Measurements from ENCODE around the gene PGA4.
"Not testable (repeated sequence)": the region's sequence is repeated elsewhere in the genome, so short reads cannot be mapped to it uniquely, and the experiment has no call there.

PGA4 gene

DNA sequence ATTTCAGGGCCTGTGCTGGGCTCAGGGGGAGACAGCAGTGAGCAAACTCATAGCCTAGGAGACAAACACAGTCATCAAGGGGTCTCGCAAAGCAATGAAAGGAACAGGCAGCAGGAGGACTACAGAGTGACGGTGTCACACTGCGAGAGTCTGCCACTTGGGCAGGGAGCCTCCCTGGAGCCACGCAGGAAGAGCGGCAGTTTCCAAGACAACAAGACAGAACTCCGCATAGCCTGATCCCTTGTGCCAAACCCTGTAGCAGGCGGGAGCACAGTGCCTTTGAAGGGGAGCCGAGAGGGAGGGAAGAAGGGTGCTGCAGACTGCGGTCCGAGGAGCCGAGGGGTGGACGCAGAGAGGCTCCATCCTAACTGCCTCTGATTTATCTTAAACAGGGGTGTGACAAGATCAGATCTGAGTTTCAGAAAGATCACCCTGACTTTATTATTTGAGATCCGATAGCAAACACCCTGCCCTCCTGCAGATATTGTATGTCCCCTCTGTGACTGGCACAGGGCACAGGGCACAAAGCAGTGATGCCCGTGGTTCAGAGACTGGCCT, 17.6 kb upstream of the PGA4 start:
- DNase-seq = not testable (repeated sequence)

DNA sequence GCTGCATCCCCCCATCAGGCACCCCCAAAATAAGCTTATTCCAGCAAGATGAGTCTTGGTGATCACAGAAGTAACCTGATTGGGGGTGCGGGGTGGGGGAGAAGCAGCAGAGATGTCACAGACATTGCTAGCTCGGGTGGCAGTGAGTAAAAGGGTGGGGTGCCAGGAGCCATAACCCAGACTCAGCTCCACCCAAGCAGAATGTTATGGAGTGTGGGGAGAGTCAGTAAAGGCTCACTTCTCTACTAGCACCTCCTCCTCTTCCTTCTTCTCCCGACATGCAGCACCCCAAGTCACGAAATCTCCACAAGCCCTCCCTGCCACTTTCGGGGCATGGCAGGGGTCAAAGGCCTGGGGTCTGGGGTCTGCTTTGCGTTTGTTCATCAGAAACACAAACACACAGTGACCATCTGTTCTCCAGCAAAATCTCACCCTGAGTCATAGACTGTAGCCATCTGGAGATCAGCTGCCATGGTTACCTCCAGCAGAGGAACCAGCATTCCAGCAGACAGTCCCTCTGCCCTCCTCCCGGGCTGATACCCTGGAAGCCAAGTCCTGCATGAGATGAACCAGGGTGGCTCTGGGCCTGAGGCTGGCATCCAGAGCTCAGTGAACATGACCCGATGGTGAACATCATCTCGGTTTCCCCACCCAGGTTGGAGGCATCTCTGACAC, 14.4 kb upstream of the PGA4 start:
- DNase-seq = not testable (repeated sequence)

- not testable (repeated sequence) for DNase-seq
Observed at GRCh38 chr11:61210629-61211028, 11.5 kb upstream of the PGA4 start.

GRCh38 chr11:61211327-61211952, 10.7 kb upstream of the PGA4 start:
- not testable (repeated sequence) for DNase-seq

- DNase-seq = not testable (repeated sequence)
Observed at GRCh38 chr11:61212202-61212601, 9.9 kb upstream of the PGA4 start.

- not testable (repeated sequence) for DNase-seq
Observed at GRCh38 chr11:61213711-61214324, 8.3 kb upstream of the PGA4 start.

- DNase-seq = not testable (repeated sequence)
Observed at GRCh38 chr11:61218306-61218705, 3.8 kb upstream of the PGA4 start.

GRCh38 chr11:61219016-61219415, 3.1 kb upstream of the PGA4 start:
- not testable (repeated sequence) for DNase-seq

DNA sequence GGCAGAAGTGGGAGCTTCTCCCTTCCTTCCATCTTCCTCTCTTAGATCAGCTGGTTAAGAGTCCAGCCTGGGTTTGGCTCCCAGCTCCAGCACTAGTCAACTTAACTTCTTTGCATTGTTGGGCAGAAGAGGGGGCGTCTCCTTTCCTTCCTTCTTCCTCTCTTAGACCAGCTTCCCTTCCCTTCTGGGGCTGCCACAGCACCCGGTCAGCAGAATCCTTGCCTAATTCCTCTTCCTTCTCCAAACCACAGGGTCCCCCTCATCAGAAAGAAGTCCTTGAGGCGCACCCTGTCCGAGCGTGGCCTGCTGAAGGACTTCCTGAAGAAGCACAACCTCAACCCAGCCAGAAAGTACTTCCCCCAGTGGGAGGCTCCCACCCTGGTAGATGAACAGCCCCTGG, 545 bp downstream of the PGA4 start:
- not testable (repeated sequence) for DNase-seq

DNA sequence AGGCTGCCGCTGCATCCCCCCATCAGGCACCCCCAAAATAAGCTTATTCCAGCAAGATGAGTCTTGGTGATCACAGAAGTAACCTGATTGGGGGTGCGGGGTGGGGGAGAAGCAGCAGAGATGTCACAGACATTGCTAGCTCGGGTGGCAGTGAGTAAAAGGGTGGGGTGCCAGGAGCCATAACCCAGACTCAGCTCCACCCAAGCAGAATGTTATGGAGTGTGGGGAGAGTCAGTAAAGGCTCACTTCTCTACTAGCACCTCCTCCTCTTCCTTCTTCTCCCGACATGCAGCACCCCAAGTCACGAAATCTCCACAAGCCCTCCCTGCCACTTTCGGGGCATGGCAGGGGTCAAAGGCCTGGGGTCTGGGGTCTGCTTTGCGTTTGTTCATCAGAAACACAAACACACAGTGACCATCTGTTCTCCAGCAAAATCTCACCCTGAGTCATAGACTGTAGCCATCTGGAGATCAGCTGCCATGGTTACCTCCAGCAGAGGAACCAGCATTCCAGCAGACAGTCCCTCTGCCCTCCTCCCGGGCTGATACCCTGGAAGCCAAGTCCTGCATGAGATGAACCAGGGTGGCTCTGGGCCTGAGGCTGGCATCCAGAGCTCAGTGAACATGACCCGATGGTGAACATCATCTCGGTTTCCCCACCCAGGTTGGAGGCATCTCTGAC, 4.5 kb downstream of the PGA4 start:
- not testable (repeated sequence) for DNase-seq

GRCh38 chr11:61229458-61229857, 7.3 kb downstream of the PGA4 start:
- not testable (repeated sequence) for DNase-seq

DNA sequence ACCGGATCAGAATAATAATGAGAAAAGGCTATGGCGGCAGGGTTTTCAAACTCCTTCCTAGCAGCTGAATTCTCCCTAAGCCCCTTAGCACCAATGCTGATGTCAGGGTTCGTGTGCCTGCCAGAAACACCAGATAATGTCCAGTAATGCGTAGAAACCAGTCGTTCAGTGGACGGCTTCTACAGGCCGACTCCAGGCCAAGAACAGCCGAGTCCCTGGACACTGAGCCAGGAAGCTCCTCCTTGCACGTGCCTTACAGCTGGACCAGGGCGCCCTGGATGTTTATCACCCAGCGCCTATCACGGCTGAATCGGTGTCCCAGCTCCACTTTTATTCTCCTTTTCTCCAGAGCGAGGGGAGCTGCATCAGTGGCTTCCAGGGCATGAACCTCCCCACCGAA, 8.9 kb downstream of the PGA4 start:
- not testable (repeated sequence) for DNase-seq

GRCh38 chr11:61231585-61231984, 9.4 kb downstream of the PGA4 start:
- not testable (repeated sequence) for DNase-seq

- not testable (repeated sequence) for DNase-seq
Observed at GRCh38 chr11:61232548-61233145, 10.5 kb downstream of the PGA4 start.

- not testable (repeated sequence) for DNase-seq
Observed at GRCh38 chr11:61237130-61237529, 15.0 kb downstream of the PGA4 start.

GRCh38 chr11:61240288-61240687, 18.1 kb downstream of the PGA4 start:
- DNase-seq = not testable (repeated sequence)

GRCh38 chr11:61240875-61241274, 18.7 kb downstream of the PGA4 start, which contains the start of gene PGA5:
Gene PGA5, plus strand, starts transcription at chr11:61241175. Its CDS starts 52 bp downstream, at chr11:61241227.
- DNase-seq = not testable (repeated sequence)

- not testable (repeated sequence) for DNase-seq
Observed at GRCh38 chr11:61241526-61241925, 19.4 kb downstream of the PGA4 start.

GRCh38 chr11:61245284-61245964, 23.3 kb downstream of the PGA4 start:
- DNase-seq = not testable (repeated sequence)

GRCh38 chr11:61248071-61248470, 25.9 kb downstream of the PGA4 start:
- DNase-seq = not testable (repeated sequence)

DNA sequence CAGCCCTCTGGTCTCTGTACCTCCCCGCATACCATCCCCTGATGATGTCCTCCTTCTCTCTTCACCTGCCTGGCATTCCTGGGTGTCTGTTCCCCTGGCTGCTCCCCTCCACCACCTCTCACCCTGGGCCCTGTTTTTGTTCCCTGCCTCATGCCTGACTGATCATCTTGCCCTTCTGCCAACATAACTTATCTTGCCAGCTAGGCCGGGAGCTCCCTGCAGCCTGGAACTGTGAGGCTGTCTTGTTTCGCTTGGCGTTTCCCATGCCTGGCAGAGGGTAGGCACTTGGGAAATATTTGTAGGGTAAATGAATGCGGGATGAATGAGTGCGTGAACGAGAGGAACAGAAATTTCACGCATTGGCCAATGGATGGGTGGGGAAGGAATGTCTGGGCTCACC, 27.1 kb downstream of the PGA4 start:
- DNase-seq = not testable (repeated sequence)
